Measurements from ENCODE around the gene GIMAP5.

GIMAP5 gene

DNA sequence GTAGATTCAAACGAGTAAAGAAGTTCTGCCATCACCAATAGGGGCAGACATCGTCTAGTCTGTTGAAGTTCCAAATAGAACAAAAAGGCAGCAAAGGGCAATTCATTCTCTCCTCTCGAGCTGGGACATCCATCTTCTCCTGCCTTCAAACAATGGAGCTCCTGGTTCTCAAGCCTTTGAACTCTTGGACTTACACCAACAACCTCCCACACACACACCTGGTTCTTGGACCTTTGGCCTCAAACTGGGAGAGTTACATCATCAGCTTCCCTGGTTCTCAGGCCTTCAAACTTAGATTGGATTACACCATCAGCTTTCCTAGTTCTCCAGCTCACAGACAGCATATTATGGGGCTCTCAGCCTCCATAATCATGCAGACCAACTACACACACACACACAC, 9.8 kb upstream of the GIMAP5 start:
- TF ChIP-seq, protein P1, sequence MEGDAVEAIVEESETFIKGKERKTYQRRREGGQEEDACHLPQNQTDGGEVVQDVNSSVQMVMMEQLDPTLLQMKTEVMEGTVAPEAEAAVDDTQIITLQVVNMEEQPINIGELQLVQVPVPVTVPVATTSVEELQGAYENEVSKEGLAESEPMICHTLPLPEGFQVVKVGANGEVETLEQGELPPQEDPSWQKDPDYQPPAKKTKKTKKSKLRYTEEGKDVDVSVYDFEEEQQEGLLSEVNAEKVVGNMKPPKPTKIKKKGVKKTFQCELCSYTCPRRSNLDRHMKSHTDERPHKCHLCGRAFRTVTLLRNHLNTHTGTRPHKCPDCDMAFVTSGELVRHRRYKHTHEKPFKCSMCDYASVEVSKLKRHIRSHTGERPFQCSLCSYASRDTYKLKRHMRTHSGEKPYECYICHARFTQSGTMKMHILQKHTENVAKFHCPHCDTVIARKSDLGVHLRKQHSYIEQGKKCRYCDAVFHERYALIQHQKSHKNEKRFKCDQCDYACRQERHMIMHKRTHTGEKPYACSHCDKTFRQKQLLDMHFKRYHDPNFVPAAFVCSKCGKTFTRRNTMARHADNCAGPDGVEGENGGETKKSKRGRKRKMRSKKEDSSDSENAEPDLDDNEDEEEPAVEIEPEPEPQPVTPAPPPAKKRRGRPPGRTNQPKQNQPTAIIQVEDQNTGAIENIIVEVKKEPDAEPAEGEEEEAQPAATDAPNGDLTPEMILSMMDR (IDR thresholded peaks at IDR 0.05; ENCODE audit: low read depth, low read length), result no peak
- no peak overlapping the region for H3K4me3 ChIP-seq (ENCODE audit: low read depth, low read length)

DNA sequence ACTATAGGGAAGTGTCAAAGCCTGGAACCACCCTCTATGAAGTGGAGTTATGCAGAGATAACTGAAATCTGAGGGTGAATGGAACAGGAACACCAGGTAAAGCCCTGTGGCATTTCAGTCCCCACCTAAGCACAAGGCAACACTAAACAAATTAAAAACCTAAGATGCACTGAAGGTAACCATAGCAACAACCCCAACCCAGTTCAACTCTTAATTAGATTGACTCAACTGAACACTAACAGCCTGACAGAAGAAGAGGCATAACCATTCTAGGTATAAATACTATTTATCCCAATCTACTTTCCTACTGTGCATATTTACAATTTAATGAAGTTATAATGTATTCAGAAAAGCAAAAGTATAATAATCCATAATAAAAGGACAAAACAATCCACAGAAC, 9.2 kb upstream of the GIMAP5 start:
- H3K4me3 ChIP-seq (ENCODE audit: low read depth, low read length), result no peak overlapping the region
- TF ChIP-seq, protein P1 (IDR thresholded peaks at IDR 0.05; ENCODE audit: low read depth, low read length), result no peak

DNA sequence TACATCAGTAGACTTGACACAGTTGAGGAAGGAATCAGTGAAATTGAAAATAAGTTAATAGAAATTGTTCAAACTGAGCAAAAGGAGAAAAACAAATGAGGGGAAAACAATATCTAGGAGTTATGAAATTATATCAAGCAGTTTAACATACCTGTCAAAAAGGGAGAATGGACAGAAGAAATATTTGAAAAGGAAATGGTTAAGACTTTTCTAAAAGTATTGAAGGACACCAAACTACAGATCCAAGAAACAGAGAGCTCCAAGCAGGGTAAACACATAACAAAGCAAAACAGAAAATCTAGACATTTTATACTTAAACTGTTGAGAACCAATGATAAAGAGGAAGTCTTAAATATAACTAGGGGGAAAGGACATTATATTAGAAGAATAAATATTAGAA, 8.6 kb upstream of the GIMAP5 start:
- no peak overlapping the region for H3K4me3 ChIP-seq (ENCODE audit: low read depth, low read length)
- TF ChIP-seq, protein P1 (IDR thresholded peaks at IDR 0.05; ENCODE audit: low read depth, low read length), result no peak

DNA sequence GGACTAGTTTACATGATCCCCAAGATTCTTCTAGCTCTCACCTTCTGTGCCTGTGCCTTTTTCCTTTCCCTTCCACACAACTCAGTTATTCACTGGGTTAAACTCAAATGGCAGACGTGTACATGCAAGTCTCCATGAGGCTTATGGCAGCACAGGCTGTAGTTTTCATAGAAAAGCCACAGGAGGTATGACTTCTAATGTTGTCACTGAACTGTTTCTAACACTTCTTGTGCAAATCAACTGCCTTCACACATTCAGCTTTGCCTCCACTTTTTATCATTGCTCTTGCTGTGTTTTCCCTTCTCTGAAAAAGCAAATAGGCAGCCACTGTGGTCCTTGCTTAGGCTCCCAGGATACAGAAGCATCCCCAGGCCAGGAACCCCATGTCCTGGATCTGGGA, 5.3 kb upstream of the GIMAP5 start:
- TF ChIP-seq, protein P1 (IDR thresholded peaks at IDR 0.05; ENCODE audit: low read depth, low read length), result no peak
- H3K4me3 ChIP-seq (ENCODE audit: low read depth, low read length), result no peak overlapping the region

- no peak overlapping the region for H3K4me3 ChIP-seq (ENCODE audit: low read depth, low read length)
- TF ChIP-seq, protein P1 (IDR thresholded peaks at IDR 0.05; ENCODE audit: low read depth, low read length), result no peak
Measured at GRCh38 chr7:150732786-150733481, 4.3 kb upstream of the GIMAP5 start.

- TF ChIP-seq, protein P1 (IDR thresholded peaks at IDR 0.05; ENCODE audit: low read depth, low read length), result no peak
Measured at GRCh38 chr7:150733482-150734095, 3.6 kb upstream of the GIMAP5 start.

GRCh38 chr7:150734254-150734653, 3.0 kb upstream of the GIMAP5 start:
- no peak overlapping the region for H3K4me3 ChIP-seq (ENCODE audit: low read depth, low read length)
- TF ChIP-seq, protein P1 (IDR thresholded peaks at IDR 0.05; ENCODE audit: low read depth, low read length), result no peak

More at GRCh38 chr7:150733482-150734095, 3.6 kb upstream of the GIMAP5 start:
- H3K4me3 ChIP-seq (ENCODE audit: low read depth, low read length), result no peak overlapping the region

Data from WI38 (cell line).